ENCODE results near the gene ABL1. TPM values are rescaled to one million over a fixed set of nuclear protein-coding genes. Genes with fewer than 3 reads are reported as not detected.
A peak's percentile ranks its signal among the peaks of the same experiment; 100 is the strongest.

ABL1 gene
- total RNA-seq, 1 experiment from 2014 or later: 83.6 TPM

DNA sequence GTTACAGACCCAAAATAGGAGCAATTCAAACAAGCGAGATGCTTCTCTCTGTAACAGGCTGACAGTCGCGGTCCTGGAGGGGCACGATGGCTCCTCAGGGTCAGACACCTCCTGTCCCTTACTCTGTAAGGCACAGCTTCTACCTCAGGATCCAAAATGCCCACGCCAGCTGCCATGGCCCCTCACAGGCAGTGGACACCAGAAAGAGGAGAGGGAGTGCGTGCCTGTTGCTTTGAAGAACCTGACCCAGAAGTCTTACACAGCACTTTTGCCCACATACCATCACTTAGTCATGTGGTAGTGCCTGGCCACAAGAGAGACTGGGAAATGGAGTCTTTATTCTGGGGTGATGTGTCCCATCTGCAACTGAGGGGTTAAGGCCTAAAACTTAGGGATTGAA lies 11.6 kb upstream of the ABL1 start:
- peaks cover 2 to 7% (median 2%) of the 10 kb centered on the region in 3 experiments; a peak in 4 of 7 replicates for H3K36me3 Mint-ChIP-seq (ENCODE audit: insufficient read depth in 1 of 3, low read depth in 3 of 3)
- H4K91ac ChIP-seq (ENCODE audit: insufficient read length, low read depth, low read length): no peak overlapping the region
- H3K27me3 ChIP-seq (ENCODE audit: insufficient read depth, low read length): no peaks in the 10 kb centered on the region
- no peaks in the 10 kb centered on the region for H4K20me1 ChIP-seq (ENCODE audit: control insufficient read depth, insufficient read depth, insufficient read length)
- peak overlapping the region in 1 of 2 experiments; percentile 9; a peak in 1 of 5 replicates for H3K4me3 Mint-ChIP-seq
- no peak overlapping the region for H3K27ac ChIP-seq (ENCODE audit: insufficient read length, low read depth, low read length)
- TF ChIP-seq, protein P1, sequence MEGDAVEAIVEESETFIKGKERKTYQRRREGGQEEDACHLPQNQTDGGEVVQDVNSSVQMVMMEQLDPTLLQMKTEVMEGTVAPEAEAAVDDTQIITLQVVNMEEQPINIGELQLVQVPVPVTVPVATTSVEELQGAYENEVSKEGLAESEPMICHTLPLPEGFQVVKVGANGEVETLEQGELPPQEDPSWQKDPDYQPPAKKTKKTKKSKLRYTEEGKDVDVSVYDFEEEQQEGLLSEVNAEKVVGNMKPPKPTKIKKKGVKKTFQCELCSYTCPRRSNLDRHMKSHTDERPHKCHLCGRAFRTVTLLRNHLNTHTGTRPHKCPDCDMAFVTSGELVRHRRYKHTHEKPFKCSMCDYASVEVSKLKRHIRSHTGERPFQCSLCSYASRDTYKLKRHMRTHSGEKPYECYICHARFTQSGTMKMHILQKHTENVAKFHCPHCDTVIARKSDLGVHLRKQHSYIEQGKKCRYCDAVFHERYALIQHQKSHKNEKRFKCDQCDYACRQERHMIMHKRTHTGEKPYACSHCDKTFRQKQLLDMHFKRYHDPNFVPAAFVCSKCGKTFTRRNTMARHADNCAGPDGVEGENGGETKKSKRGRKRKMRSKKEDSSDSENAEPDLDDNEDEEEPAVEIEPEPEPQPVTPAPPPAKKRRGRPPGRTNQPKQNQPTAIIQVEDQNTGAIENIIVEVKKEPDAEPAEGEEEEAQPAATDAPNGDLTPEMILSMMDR (conservative IDR thresholded peaks at IDR 0.05): no peak
- H2AFZ ChIP-seq (ENCODE audit: low read length): no peak overlapping the region
- no peaks in the 10 kb centered on the region for H3K27me3 Mint-ChIP-seq (ENCODE audit: low read depth)
- no peak overlapping the region for H3K23ac ChIP-seq (ENCODE audit: insufficient read length, low read depth, low read length)
- H2BK15ac ChIP-seq (ENCODE audit: low read depth, low read length): no peak overlapping the region
- H3K79me2 ChIP-seq (ENCODE audit: insufficient read depth, low read length): peaks cover 2% of the 10 kb centered on the region; the same call in 1 of the 2 replicates
- no peak overlapping the region for H3K9ac ChIP-seq (ENCODE audit: extremely low read depth, insufficient read length, low read length)
- H4K8ac ChIP-seq (replicated peaks; ENCODE audit: insufficient read length, low read depth, low read length): no peak overlapping the region
- H3K4me1 Mint-ChIP-seq: peaks cover 46 to 56% of the 10 kb centered on the region in 2 experiments
- DNase-seq: no peak
- H4K5ac ChIP-seq (ENCODE audit: insufficient read length, low read depth, low read length): no peak overlapping the region
- WGBS (ENCODE audit: extremely low coverage, insufficient read length, low lambda C conversion rate): no CpG with 5 or more reads among the region's 6 CpGs
- H3K4ac ChIP-seq (ENCODE audit: low read depth, low read length): no peak overlapping the region
- peaks cover 14% of the 10 kb centered on the region; the same call in 1 of the 2 replicates for H3K4me1 ChIP-seq (ENCODE audit: insufficient read depth, low read length)
- no peak overlapping the region for H2AK5ac ChIP-seq (ENCODE audit: insufficient read length, low read length)
- H3K14ac ChIP-seq (ENCODE audit: insufficient read depth, low read length): no peak overlapping the region
- H2BK120ac ChIP-seq (ENCODE audit: low read depth, low read length, poor library complexity, severe bottlenecking): no peak overlapping the region
- H3K56ac ChIP-seq (ENCODE audit: insufficient read length, low read depth, low read length): no peak overlapping the region
- no peaks in the 10 kb centered on the region for H3K79me1 ChIP-seq (ENCODE audit: insufficient read depth, low read depth, low read length, poor library complexity, severe bottlenecking)
- H3K9me3 ChIP-seq (ENCODE audit: control insufficient read depth, low read depth, low read length): no peaks in the 10 kb centered on the region
- H3K4me2 ChIP-seq (ENCODE audit: insufficient read depth, insufficient read length, low read length): no peak overlapping the region
- H2BK20ac ChIP-seq (ENCODE audit: low read depth, low read length, poor library complexity, severe bottlenecking): no peak overlapping the region
- no peak overlapping the region for H2BK5ac ChIP-seq (ENCODE audit: insufficient read length, low read length)
- H3K23me2 ChIP-seq (ENCODE audit: insufficient read length, low read depth, low read length, poor library complexity, severe bottlenecking): no peaks in the 10 kb centered on the region
- H3K18ac ChIP-seq (ENCODE audit: insufficient read length, low read depth, low read length): no peak overlapping the region
- no peak overlapping the region for H2BK12ac ChIP-seq (ENCODE audit: insufficient read length, low read depth, low read length)
- H3K9me3 Mint-ChIP-seq: peaks cover 2% of the 10 kb centered on the region in 2 experiments; a peak in 4 of 5 replicates
- peak overlapping the region; percentile 76 to 98 (median 85) for H3K27ac Mint-ChIP-seq
- H3T11ph ChIP-seq (ENCODE audit: low read length): no peak overlapping the region
